ENCODE measurements around the gene RRP8.

DNA sequence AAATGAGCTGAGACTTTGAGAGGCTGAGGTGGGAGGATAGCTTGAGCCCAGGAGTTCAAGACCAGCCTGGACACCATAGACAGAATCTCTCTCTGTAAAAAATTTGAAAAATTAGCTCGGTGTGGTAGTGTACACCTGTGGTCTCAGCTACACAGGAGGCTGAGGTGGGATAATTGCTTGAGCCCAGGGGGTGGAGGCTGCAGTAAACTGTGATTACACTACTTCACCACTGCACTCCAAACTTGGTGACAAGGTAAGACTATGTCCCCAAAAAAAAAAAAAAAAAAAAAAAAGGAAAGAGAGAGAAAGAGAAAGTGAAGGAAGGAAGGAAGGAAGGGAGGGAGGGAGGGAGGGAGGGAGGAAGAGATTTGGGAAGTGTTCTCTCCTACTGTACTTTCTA, 25.3 kb downstream of the RRP8 start:
- TF ChIP-seq, protein P1, sequence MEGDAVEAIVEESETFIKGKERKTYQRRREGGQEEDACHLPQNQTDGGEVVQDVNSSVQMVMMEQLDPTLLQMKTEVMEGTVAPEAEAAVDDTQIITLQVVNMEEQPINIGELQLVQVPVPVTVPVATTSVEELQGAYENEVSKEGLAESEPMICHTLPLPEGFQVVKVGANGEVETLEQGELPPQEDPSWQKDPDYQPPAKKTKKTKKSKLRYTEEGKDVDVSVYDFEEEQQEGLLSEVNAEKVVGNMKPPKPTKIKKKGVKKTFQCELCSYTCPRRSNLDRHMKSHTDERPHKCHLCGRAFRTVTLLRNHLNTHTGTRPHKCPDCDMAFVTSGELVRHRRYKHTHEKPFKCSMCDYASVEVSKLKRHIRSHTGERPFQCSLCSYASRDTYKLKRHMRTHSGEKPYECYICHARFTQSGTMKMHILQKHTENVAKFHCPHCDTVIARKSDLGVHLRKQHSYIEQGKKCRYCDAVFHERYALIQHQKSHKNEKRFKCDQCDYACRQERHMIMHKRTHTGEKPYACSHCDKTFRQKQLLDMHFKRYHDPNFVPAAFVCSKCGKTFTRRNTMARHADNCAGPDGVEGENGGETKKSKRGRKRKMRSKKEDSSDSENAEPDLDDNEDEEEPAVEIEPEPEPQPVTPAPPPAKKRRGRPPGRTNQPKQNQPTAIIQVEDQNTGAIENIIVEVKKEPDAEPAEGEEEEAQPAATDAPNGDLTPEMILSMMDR (conservative IDR thresholded peaks at IDR 0.05; ENCODE audit: low read length), result no peak
- TF ChIP-seq EZH2phosphoT487 (IDR thresholded peaks at IDR 0.05; ENCODE audit: borderline replicate concordance, low read depth, low read length), result no peak
